ENCODE results near the gene KCNMA1. TPM values are rescaled to one million over a fixed set of nuclear protein-coding genes. Genes with fewer than 3 reads are reported as not detected.

The KCNMA1 gene
- total RNA-seq, 1 experiment from 2014 or later, result 0.45 TPM

DNA sequence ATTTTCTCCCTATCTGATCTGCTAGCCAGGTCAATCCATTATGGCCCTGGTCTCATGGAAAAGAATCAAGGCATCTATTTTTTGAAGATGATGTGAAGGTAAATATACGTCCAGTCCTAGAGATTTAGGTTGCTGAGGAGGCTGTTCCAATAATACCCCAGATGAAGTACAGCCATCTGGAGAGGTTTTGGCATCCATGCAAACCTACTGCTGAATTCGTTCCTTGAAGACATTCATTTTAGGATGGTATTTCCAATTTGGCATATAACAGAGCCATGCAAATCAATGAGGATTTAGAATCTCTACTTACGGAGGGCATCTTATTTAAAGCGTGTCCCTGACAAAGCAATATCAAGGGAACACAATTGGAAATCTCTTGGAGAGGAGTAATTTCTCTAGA is 465.5 kb downstream of the KCNMA1 start:
- Mint-ChIP-seq H3K4me3 (ENCODE audit: low read depth, unreplicated experiment) (no peak overlapping the region), H3K27ac (ENCODE audit: unreplicated experiment) (no peak overlapping the region), H3K27me3 (ENCODE audit: unreplicated experiment) (no peaks in the 10 kb centered on the region), H3K4me1 (ENCODE audit: low read depth, unreplicated experiment) (peaks cover 7% of the 10 kb centered on the region), H3K9me3 (ENCODE audit: low read depth, unreplicated experiment) (no peaks in the 10 kb centered on the region), H3K36me3 (ENCODE audit: insufficient read depth, unreplicated experiment) (no peaks in the 10 kb centered on the region)
- TF ChIP-seq, protein P1, sequence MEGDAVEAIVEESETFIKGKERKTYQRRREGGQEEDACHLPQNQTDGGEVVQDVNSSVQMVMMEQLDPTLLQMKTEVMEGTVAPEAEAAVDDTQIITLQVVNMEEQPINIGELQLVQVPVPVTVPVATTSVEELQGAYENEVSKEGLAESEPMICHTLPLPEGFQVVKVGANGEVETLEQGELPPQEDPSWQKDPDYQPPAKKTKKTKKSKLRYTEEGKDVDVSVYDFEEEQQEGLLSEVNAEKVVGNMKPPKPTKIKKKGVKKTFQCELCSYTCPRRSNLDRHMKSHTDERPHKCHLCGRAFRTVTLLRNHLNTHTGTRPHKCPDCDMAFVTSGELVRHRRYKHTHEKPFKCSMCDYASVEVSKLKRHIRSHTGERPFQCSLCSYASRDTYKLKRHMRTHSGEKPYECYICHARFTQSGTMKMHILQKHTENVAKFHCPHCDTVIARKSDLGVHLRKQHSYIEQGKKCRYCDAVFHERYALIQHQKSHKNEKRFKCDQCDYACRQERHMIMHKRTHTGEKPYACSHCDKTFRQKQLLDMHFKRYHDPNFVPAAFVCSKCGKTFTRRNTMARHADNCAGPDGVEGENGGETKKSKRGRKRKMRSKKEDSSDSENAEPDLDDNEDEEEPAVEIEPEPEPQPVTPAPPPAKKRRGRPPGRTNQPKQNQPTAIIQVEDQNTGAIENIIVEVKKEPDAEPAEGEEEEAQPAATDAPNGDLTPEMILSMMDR (IDR thresholded peaks at IDR 0.05; ENCODE audit: unreplicated experiment), result no peak
- intact Hi-C loops (cut with micrococcal nuclease; ENCODE audit: unreplicated experiment), result loop anchor here (2.0 kb wide), 1 partner anchor 221 kb away; no protein-coding TSS in a partner anchor
- CTCF ChIA-PET, result interaction anchor here (0.7 to 0.8 kb wide), 2 partner anchors 539 to 589 kb away, joined by 3 read pairs; no protein-coding TSS in a partner anchor
- no TSS peak for BruUV-seq (replicated peaks)
- no peak for DNase-seq

DNA sequence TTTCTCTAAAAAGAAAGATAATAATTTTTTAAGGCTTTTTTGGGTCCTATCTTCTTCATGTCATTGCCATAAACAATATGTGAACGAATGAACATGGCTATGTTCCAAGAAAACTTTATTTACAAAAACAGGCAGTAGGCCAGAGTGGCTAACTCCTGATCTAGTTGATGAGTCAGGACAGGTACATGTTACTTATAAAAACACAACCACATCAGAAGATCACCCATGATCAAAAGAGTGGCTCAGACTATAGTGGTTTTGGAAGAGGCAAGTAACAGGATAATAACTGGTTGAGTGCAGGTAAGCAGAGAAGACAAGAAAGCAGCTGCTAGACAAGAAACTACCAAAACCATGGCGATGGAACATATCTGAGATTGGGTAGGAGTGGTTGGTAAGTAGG is 468.7 kb downstream of the KCNMA1 start:
- intact Hi-C loops (cut with micrococcal nuclease; ENCODE audit: unreplicated experiment), result loop anchor here (5.0 kb wide), 1 partner anchor 323 kb away; no protein-coding TSS in a partner anchor
- Mint-ChIP-seq H3K36me3 (ENCODE audit: insufficient read depth, unreplicated experiment) (no peaks in the 10 kb centered on the region), H3K4me3 (ENCODE audit: low read depth, unreplicated experiment) (no peak overlapping the region), H3K27ac (ENCODE audit: unreplicated experiment) (no peak overlapping the region), H3K9me3 (ENCODE audit: low read depth, unreplicated experiment) (no peaks in the 10 kb centered on the region), H3K4me1 (ENCODE audit: low read depth, unreplicated experiment) (peaks cover 26% of the 10 kb centered on the region), H3K27me3 (ENCODE audit: unreplicated experiment) (peaks cover 7% of the 10 kb centered on the region)
- no TSS peak for BruUV-seq (replicated peaks)
- TF ChIP-seq, protein P1 (IDR thresholded peaks at IDR 0.05; ENCODE audit: unreplicated experiment), result no peak
- DNase-seq, result no peak
- CTCF ChIA-PET, result interaction anchor here (1.4 kb wide), 1 partner anchor 472 kb away, joined by 3 read pairs; no protein-coding TSS in a partner anchor

DNA sequence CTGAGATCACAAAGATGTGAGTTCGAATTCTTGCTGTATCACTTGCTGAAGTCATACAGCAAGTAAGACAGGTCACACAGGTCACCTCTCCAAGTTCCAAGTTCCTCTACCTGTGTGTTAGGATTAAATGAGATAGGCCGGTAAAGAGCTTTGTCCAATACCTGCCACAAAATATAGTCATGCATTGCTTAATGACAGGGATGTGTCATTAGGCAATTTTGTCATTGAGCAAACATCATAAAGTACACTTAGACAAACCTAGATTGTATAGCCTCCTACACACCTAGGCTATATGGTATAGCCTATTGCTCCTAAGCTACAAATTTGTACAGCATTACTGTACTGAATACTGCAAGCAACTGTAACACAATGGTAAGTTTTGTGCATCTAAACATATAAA is 469.4 kb downstream of the KCNMA1 start:
- CTCF ChIA-PET, result interaction anchor here (1.4 kb wide), 1 partner anchor 473 kb away, joined by 3 read pairs; no protein-coding TSS in a partner anchor
- no TSS peak for BruUV-seq (replicated peaks)
- DNase-seq, result no peak
- Mint-ChIP-seq H3K36me3 (ENCODE audit: insufficient read depth, unreplicated experiment) (no peaks in the 10 kb centered on the region), H3K4me1 (ENCODE audit: low read depth, unreplicated experiment) (peaks cover 30% of the 10 kb centered on the region), H3K4me3 (ENCODE audit: low read depth, unreplicated experiment) (no peak overlapping the region), H3K9me3 (ENCODE audit: low read depth, unreplicated experiment) (no peaks in the 10 kb centered on the region), H3K27ac (ENCODE audit: unreplicated experiment) (no peak overlapping the region), H3K27me3 (ENCODE audit: unreplicated experiment) (peaks cover 7% of the 10 kb centered on the region)
- TF ChIP-seq, protein P1 (IDR thresholded peaks at IDR 0.05; ENCODE audit: unreplicated experiment), result no peak
- intact Hi-C loops (cut with micrococcal nuclease; ENCODE audit: unreplicated experiment), result loop anchor here (5.0 kb wide), 1 partner anchor 324 kb away; no protein-coding TSS in a partner anchor

DNA sequence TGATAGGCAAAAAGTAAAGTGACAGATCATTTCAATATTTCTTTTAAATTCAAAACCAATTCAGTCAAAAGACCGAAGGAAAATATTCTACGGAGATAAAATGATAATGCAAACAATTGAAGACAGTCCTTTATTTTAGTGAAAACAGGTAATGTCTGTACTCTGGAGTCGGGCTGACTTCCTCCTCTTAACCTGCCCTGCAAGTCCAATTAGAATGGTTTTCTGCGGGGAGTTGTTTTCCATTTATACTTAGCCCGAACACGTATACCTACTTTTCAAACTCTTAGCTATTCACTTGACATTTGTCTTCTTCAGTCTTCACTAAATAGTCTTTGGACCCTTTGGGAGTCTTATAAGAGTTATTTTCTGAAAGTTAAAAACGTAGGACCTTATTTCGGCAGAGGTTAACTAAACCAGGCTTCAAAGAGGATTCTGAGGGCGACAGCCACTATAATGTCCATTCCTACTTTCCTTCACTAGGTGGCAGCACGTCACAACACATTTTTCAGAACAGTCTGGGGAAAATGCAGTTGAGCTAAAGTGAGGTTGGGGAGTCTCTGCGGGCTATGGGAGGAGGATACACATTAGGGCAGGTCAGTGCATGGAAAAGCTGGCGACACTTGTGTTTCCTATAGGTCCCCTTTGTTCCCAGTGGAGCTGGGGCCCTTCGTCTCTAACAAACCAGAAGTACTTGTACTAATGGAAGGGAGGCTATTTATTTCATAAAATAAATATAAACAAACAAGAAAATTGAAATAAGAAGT is 472.0 kb downstream of the KCNMA1 start:
- CTCF ChIA-PET, result interaction anchor here (0.6 to 4.1 kb wide), 15 partner anchors 9 to 591 kb away, joined by 3 to 38 read pairs (median 5); no protein-coding TSS in a partner anchor
- H3K36me3 Mint-ChIP-seq (ENCODE audit: insufficient read depth, unreplicated experiment), result no peaks in the 10 kb centered on the region
- TF ChIP-seq, protein P1 (IDR thresholded peaks at IDR 0.05; ENCODE audit: unreplicated experiment), result peak; percentile 89
- DNase-seq, result peak; percentile 72
- H3K27ac Mint-ChIP-seq (ENCODE audit: unreplicated experiment), result peak overlapping the region; percentile 70
- BruUV-seq (replicated peaks), result no TSS peak
- peak overlapping the region; percentile 66 for H3K4me3 Mint-ChIP-seq (ENCODE audit: low read depth, unreplicated experiment)
- H3K9me3 Mint-ChIP-seq (ENCODE audit: low read depth, unreplicated experiment), result no peaks in the 10 kb centered on the region
- intact Hi-C loops (cut with micrococcal nuclease; ENCODE audit: unreplicated experiment), result loop anchor here (2.0 to 5.0 kb wide), 4 partner anchors 327 to 591 kb away; no protein-coding TSS in a partner anchor
- H3K4me1 Mint-ChIP-seq (ENCODE audit: low read depth, unreplicated experiment), result peaks cover 33% of the 10 kb centered on the region
- peaks cover 7% of the 10 kb centered on the region for H3K27me3 Mint-ChIP-seq (ENCODE audit: unreplicated experiment)
